ENCODE measurements around the gene NUDT9. TPM values are rescaled to one million over a fixed set of nuclear protein-coding genes. Genes with fewer than 3 reads are reported as not detected.
A peak's percentile ranks its signal among the peaks of the same experiment; 100 is the strongest.

NUDT9 gene
- total RNA-seq, 1 experiment from 2014 or later, result 40.7 TPM

DNA sequence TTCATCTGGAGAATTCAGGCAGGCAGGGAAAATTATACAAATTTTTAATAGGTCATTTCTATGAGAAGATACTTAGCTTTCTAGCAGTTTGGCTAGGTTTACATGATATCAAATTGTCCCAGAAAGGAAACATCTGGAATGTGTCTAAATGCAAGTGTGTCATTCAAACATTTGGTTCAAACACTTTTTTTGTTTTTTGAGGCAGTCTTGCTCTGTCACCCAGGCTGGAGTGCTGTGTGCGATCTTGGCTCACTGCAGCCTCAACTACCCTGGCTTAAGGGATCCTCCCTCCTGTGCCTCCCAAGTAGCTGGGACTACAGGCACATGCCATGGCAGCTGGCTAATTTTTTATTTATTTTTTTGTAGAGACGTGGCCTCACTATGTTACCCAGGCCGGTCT lies 75.2 kb downstream of the NUDT9 start:
- no peaks in the 10 kb centered on the region for H3K27me3 ChIP-seq
- no peaks in the 10 kb centered on the region; the same call in 1 of the 2 replicates for H3K36me3 ChIP-seq
- peaks cover 11% of the 10 kb centered on the region for H3K4me1 ChIP-seq
- no peak overlapping the region for H3K4me3 ChIP-seq
- H3K27ac ChIP-seq, result no peak overlapping the region
- H3K9me3 ChIP-seq (replicated peaks), result no peaks in the 10 kb centered on the region
- no peak for DNase-seq

- Histone ChIP-seq H3K4me1 (peaks cover 14% of the 10 kb centered on the region), H3K4me3 (no peak overlapping the region), H3K27me3 (no peaks in the 10 kb centered on the region), H3K36me3 (no peaks in the 10 kb centered on the region; the same call in 1 of the 2 replicates), H3K27ac (peak overlapping the region; percentile 1; the same call in 1 of the 2 replicates), H3K9me3 (replicated peaks) (no peaks in the 10 kb centered on the region)
- DNase-seq, result peak in 1 of 2 experiments; percentile 23
Observed at GRCh38 chr4:87498446-87498900, 76.1 kb downstream of the NUDT9 start.

DNA sequence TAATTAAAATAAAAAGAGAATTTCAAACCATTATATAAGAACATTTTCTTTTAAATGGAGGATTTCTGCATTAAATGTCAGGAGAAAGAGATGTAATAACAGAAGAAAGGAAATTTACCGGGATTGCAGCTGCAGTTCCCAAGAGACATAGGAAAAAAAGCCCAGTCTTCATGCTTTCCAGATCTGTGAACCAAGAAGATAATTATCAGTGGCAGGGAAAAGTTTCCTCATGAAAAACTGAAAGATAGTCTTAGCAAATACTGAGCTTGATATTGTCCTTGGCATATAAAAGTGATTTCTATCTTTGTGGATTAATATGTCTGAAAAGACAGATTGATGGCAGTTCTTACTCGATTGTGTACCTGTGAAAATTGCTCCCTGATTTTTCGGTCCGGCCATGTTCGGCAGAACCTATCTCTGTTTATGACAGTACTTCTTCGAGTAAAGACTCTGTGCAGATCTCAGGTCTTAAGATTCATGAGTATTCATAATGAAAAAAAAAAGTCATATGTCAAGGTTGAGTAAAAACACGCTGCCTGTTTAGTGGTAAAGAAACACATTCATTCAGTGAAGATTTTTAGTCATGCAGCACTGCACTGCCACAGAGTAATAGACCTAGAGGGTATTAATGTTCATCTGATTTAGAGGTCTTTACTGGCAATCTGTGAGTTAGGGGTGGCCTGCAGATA lies 77.2 kb downstream of the NUDT9 start:
- no peaks in the 10 kb centered on the region for H3K9me3 ChIP-seq (replicated peaks)

DNA sequence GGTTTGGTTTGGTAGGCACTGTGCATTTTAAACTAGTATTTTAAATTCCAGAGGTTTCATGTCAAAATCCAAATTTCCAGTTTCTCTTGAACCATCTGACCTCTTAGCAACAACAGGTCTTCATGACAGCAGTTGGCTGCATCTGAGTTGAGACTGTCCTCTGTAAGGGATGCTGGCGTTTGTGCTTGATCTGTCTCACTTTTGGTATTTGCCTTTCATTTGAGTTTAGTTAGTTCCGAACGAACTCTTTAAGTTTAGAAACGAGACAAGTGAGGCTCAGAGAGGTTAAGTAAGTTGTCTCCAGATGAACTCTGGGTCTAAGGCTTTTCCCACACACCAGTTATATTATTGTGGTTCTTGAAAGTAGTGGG lies 77.7 kb downstream of the NUDT9 start:
- no peaks in the 10 kb centered on the region for H3K27me3 ChIP-seq
- no peak overlapping the region for H3K4me3 ChIP-seq
- H3K4me1 ChIP-seq, result peaks cover 14% of the 10 kb centered on the region
- no peaks in the 10 kb centered on the region for H3K9me3 ChIP-seq (replicated peaks)
- no peak for DNase-seq
- H3K27ac ChIP-seq, result no peak overlapping the region
- H3K36me3 ChIP-seq, result no peaks in the 10 kb centered on the region; the same call in 1 of the 2 replicates

More for the DNA sequence above, 77.2 kb downstream of the NUDT9 start:
- no peak overlapping the region for H3K27ac ChIP-seq
- no peaks in the 10 kb centered on the region for H3K27me3 ChIP-seq
- no peak for DNase-seq
- H3K4me1 ChIP-seq, result peaks cover 14% of the 10 kb centered on the region
- H3K36me3 ChIP-seq, result no peaks in the 10 kb centered on the region; the same call in 1 of the 2 replicates
- no peak overlapping the region for H3K4me3 ChIP-seq

- Histone ChIP-seq H3K4me1 (peaks cover 20% of the 10 kb centered on the region), H3K27me3 (no peaks in the 10 kb centered on the region), H3K36me3 (no peaks in the 10 kb centered on the region; the same call in 1 of the 2 replicates), H3K27ac (no peak overlapping the region), H3K9me3 (replicated peaks) (no peaks in the 10 kb centered on the region), H3K4me3 (no peak overlapping the region)
- DNase-seq, result peak; percentile 17 to 63
Observed at GRCh38 chr4:87502580-87503238, 80.3 kb downstream of the NUDT9 start.

- Histone ChIP-seq H3K4me1 (peaks cover 14% of the 10 kb centered on the region), H3K27me3 (no peaks in the 10 kb centered on the region), H3K9me3 (replicated peaks) (no peaks in the 10 kb centered on the region), H3K4me3 (no peak overlapping the region), H3K36me3 (no peaks in the 10 kb centered on the region; the same call in 1 of the 2 replicates), H3K27ac (no peak overlapping the region)
- DNase-seq, result peak in 1 of 2 experiments; percentile 38
Observed at GRCh38 chr4:87505862-87506261, 83.5 kb downstream of the NUDT9 start.

GRCh38 chr4:87506974-87507701 lies 84.8 kb downstream of the NUDT9 start:
- DNase-seq, result no peak
- Histone ChIP-seq H3K4me3 (no peak overlapping the region), H3K4me1 (peaks cover 14% of the 10 kb centered on the region), H3K27me3 (no peaks in the 10 kb centered on the region), H3K36me3 (no peaks in the 10 kb centered on the region), H3K9me3 (replicated peaks) (no peaks in the 10 kb centered on the region), H3K27ac (peak overlapping the region; percentile 25; the same call in 1 of the 2 replicates)

Other genes starting within 250 kb of the NUDT9 start
- gene KLHL8, start 202.0 kb upstream of the NUDT9 start, total RNA-seq (2014; rRNA removed; shearing (Covaris generic)), result 16.7 and 19.4 TPM in 2 replicates
- gene HSD17B13, start 99.7 kb upstream of the NUDT9 start, total RNA-seq (2014; rRNA removed; shearing (Covaris generic)), result 0.10 TPM in 1 of 2 replicates, not detected in the other
- gene HSD17B11, start 31.4 kb upstream of the NUDT9 start, total RNA-seq (2014; rRNA removed; shearing (Covaris generic)), result 57.9 and 62.5 TPM in 2 replicates
- 0.18 TPM in 1 of 2 replicates, not detected in the other for gene SPARCL1, start 106.8 kb downstream of the NUDT9 start, total RNA-seq (2014; rRNA removed; shearing (Covaris generic))
- 0.03 and 0.06 TPM in 2 replicates for gene DSPP, start 186.0 kb downstream of the NUDT9 start, total RNA-seq (2014; rRNA removed; shearing (Covaris generic))
- gene DMP1, start 227.7 kb downstream of the NUDT9 start, total RNA-seq (2014; rRNA removed; shearing (Covaris generic)), result 0.25 and 0.36 TPM in 2 replicates